GM23338 (cell line): ENCODE data around the gene DNAI2. TPM values are rescaled to one million over a fixed set of nuclear protein-coding genes. Genes with fewer than 3 reads are reported as not detected.
A peak's percentile ranks its signal among the peaks of the same experiment; 100 is the strongest.

Source experiments
- ATAC-seq: fragments of 200-7000 bp; cut with Tn5 transposase; 3 replicates; pipeline ENCODE4 v1.9.1; 2020
- DNase-seq: peaks from one replicate; pipeline ENCODE4 v3.0.0-alpha.2; 2015; ENCODE audit warnings: low spot score
- H2AFZ ChIP-seq: fragments of 200-600 bp; sonication (generic); 2 replicates; pipeline ENCODE4 v1.8.0; 2016; ENCODE audit warnings: antibody characterized with exemption, mild to moderate bottlenecking, moderate library complexity
- H3F3A ChIP-seq: fragments of 200-600 bp; sonication (generic); replicated peaks from 2 replicates; pipeline ENCODE4 v1.8.0; 2017; ENCODE audit warnings: antibody characterized with exemption, mixed run types, low read depth
- H3K27ac ChIP-seq: fragments of 200-600 bp; sonication (generic); 2 replicates; pipeline ENCODE4 v1.6.1; 2016; ENCODE audit warnings: low read depth
- H3K27me3 ChIP-seq: fragments of 200-600 bp; sonication (generic); 2 replicates; pipeline ENCODE4 v1.8.0; 2016; ENCODE audit warnings: mild to moderate bottlenecking, mixed run types, moderate library complexity; ENCODE audit not compliant: insufficient read depth
- H3K36me3 ChIP-seq: fragments of 200-600 bp; sonication (generic); 2 replicates; pipeline ENCODE4 v1.8.0; 2016; ENCODE audit warnings: mild to moderate bottlenecking; ENCODE audit not compliant: insufficient read depth
- H3K4me1 ChIP-seq: fragments of 200-600 bp; sonication (generic); 2 replicates; pipeline ENCODE4 v1.8.0; 2016; ENCODE audit warnings: mild to moderate bottlenecking, moderate library complexity; ENCODE audit not compliant: insufficient read depth
- H3K4me2 ChIP-seq: fragments of 200-600 bp; sonication (generic); 2 replicates; pipeline ENCODE4 v1.7.1; 2017; ENCODE audit warnings: mixed run types
- H3K4me3 ChIP-seq: fragments of 200-600 bp; sonication (generic); 2 replicates; pipeline ENCODE4 v1.6.1; 2016; ENCODE audit warnings: mixed run types
- H3K79me2 ChIP-seq: fragments of 200-600 bp; sonication (generic); replicated peaks from 2 replicates; pipeline ENCODE4 v1.8.0; 2017; ENCODE audit warnings: mild to moderate bottlenecking; ENCODE audit not compliant: insufficient read depth
- H3K9me2 ChIP-seq: fragments of 200-600 bp; sonication (generic); 2 replicates; pipeline ENCODE4 v1.8.0; 2017; ENCODE audit not compliant: insufficient read depth
- H4K20me1 ChIP-seq: fragments of 200-600 bp; sonication (generic); replicated peaks from 2 replicates; pipeline ENCODE4 v1.8.0; 2017; ENCODE audit warnings: mild to moderate bottlenecking; ENCODE audit not compliant: insufficient read depth
- H3K27ac Mint-ChIP-seq: 2 replicates; pipeline ENCODE4 v1.8.0; 2020; ENCODE audit warnings: inconsistent platforms, mild to moderate bottlenecking, moderate library complexity, mixed read lengths
- H3K27me3 Mint-ChIP-seq: 3 replicates; pipeline ENCODE4 v1.8.0; 2022; ENCODE audit warnings: low read depth, mild to moderate bottlenecking, moderate library complexity, mixed read lengths, inconsistent platforms; ENCODE audit not compliant: insufficient read depth, poor library complexity
- H3K36me3 Mint-ChIP-seq: 3 replicates; pipeline ENCODE4 v1.8.0; 2021; ENCODE audit warnings: low read depth, mild to moderate bottlenecking, inconsistent platforms, moderate library complexity, mixed read lengths
- H3K4me1 Mint-ChIP-seq: 3 replicates; pipeline ENCODE4 v1.8.0; 2020; ENCODE audit warnings: mild to moderate bottlenecking, inconsistent platforms, mixed read lengths
- H3K4me3 Mint-ChIP-seq: 3 replicates; pipeline ENCODE4 v1.8.0; 2021; ENCODE audit warnings: moderate library complexity, mild to moderate bottlenecking, inconsistent platforms, mixed read lengths
- H3K9me3 Mint-ChIP-seq: 3 replicates; pipeline ENCODE4 v1.8.0; 2020; ENCODE audit warnings: moderate library complexity, mild to moderate bottlenecking, inconsistent platforms, mixed read lengths
- CREB1 ChIP-seq: fragments of 250-450 bp; sonication (Bioruptor Pico); IDR thresholded peaks from 2 replicates; pipeline ENCODE4 v1.5.0; 2020; ENCODE audit warnings: low read depth, mild to moderate bottlenecking, moderate library complexity
- ETS1 ChIP-seq: IDR thresholded peaks from 2 replicates; pipeline ENCODE4 v1.6.1; 2016; ENCODE audit warnings: antibody characterized with exemption
- EZH2 ChIP-seq: fragments of 200-600 bp; sonication (generic); IDR thresholded peaks from one replicate; pipeline ENCODE4 v1.8.0; 2017; ENCODE audit warnings: antibody characterized with exemption, mild to moderate bottlenecking, low read depth; ENCODE audit not compliant: unreplicated experiment
- EZH2phosphoT487 ChIP-seq: fragments of 200-600 bp; sonication (generic); IDR thresholded peaks from one replicate; pipeline ENCODE4 v1.8.1; 2018; ENCODE audit warnings: antibody characterized with exemption; ENCODE audit not compliant: unreplicated experiment
- JUNB ChIP-seq: IDR thresholded peaks from one replicate; pipeline ENCODE4 v1.6.1; 2016; ENCODE audit warnings: antibody characterized with exemption; ENCODE audit not compliant: unreplicated experiment
- NANOG ChIP-seq: IDR thresholded peaks from 2 replicates; pipeline ENCODE4 v1.6.1; 2016; ENCODE audit warnings: antibody characterized with exemption, borderline replicate concordance
- POLR2AphosphoS5 ChIP-seq: IDR thresholded peaks from 2 replicates; pipeline ENCODE4 v1.6.1; 2016; ENCODE audit warnings: antibody characterized with exemption, low read depth
- REST ChIP-seq: IDR thresholded peaks from one replicate; pipeline ENCODE4 v1.6.1; 2018; ENCODE audit warnings: antibody characterized with exemption; ENCODE audit not compliant: unreplicated experiment
- ZNF331 ChIP-seq: fragments of 250-450 bp; sonication (Bioruptor Pico); IDR thresholded peaks from 2 replicates; pipeline ENCODE4 v1.5.0; 2020; ENCODE audit warnings: low read depth, mild to moderate bottlenecking, moderate library complexity
- polyA plus RNA-seq: library from polyadenylated mRNA; unstranded; fragments of >200 nt; fragmentation: Nextera tagmentation; extraction: Ambion mirVana; gene quantifications from 2 replicates; pipeline ENCODE4 v1.2.1, GENCODE V29; 2016
- total RNA-seq: library from RNA; depleted of rRNA; stranded (reverse); fragments of >200 nt; shearing (Covaris generic); gene quantifications from 2 replicates; pipeline ENCODE4 v1.2.3, GENCODE V29; 2014
- TF ChIP-seq, protein P1 (sequence below): fragments of 250-450 bp; sonication (Bioruptor Pico); IDR thresholded peaks from 2 replicates; pipeline ENCODE4 v1.5.0; 2020; ENCODE audit warnings: mild to moderate bottlenecking, moderate library complexity

Gene DNAI2
- total and polyA plus RNA-seq, 2 experiments from 2014 or later: 0.21 TPM; not detected in 1

DNA sequence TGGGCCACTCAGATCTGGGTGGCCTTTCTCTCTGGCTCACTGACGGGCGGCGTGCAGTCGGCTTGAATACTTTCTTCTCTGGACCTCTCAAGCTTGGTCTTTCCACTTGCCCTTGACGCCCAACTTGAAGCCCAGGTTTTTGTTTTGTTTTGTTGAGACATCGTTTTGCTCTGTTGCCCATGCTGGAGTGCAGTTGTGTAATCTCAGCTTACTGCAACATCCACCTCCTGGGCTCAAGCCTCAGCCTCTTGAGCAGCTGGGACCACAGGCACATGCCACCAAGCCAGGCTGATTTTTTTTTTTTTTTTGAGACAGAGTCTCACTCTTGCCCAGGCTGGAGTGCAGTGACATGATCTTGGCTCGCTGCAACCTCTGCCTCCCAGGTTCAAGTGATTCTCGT is 29.3 kb downstream of the DNAI2 start:
- no peaks in the 10 kb centered on the region for H3F3A ChIP-seq
- H3K4me1 ChIP-seq: no peaks in the 10 kb centered on the region; the same call in 1 of the 2 replicates
- H3K4me3 Mint-ChIP-seq: no peak overlapping the region
- H4K20me1 ChIP-seq: no peaks in the 10 kb centered on the region
- H3K4me1 Mint-ChIP-seq: peaks cover 4% of the 10 kb centered on the region; the same call in 2 of the 3 replicates
- no peaks in the 10 kb centered on the region for H3K9me2 ChIP-seq
- no peak overlapping the region for H3K27ac Mint-ChIP-seq
- no peak for DNase-seq
- no peaks in the 10 kb centered on the region for H3K27me3 ChIP-seq
- H3K4me2 ChIP-seq: no peak overlapping the region
- no peaks in the 10 kb centered on the region for H3K79me2 ChIP-seq
- H3K4me3 ChIP-seq: no peak overlapping the region
- H2AFZ ChIP-seq: no peak overlapping the region
- TF ChIP-seq, protein P1, sequence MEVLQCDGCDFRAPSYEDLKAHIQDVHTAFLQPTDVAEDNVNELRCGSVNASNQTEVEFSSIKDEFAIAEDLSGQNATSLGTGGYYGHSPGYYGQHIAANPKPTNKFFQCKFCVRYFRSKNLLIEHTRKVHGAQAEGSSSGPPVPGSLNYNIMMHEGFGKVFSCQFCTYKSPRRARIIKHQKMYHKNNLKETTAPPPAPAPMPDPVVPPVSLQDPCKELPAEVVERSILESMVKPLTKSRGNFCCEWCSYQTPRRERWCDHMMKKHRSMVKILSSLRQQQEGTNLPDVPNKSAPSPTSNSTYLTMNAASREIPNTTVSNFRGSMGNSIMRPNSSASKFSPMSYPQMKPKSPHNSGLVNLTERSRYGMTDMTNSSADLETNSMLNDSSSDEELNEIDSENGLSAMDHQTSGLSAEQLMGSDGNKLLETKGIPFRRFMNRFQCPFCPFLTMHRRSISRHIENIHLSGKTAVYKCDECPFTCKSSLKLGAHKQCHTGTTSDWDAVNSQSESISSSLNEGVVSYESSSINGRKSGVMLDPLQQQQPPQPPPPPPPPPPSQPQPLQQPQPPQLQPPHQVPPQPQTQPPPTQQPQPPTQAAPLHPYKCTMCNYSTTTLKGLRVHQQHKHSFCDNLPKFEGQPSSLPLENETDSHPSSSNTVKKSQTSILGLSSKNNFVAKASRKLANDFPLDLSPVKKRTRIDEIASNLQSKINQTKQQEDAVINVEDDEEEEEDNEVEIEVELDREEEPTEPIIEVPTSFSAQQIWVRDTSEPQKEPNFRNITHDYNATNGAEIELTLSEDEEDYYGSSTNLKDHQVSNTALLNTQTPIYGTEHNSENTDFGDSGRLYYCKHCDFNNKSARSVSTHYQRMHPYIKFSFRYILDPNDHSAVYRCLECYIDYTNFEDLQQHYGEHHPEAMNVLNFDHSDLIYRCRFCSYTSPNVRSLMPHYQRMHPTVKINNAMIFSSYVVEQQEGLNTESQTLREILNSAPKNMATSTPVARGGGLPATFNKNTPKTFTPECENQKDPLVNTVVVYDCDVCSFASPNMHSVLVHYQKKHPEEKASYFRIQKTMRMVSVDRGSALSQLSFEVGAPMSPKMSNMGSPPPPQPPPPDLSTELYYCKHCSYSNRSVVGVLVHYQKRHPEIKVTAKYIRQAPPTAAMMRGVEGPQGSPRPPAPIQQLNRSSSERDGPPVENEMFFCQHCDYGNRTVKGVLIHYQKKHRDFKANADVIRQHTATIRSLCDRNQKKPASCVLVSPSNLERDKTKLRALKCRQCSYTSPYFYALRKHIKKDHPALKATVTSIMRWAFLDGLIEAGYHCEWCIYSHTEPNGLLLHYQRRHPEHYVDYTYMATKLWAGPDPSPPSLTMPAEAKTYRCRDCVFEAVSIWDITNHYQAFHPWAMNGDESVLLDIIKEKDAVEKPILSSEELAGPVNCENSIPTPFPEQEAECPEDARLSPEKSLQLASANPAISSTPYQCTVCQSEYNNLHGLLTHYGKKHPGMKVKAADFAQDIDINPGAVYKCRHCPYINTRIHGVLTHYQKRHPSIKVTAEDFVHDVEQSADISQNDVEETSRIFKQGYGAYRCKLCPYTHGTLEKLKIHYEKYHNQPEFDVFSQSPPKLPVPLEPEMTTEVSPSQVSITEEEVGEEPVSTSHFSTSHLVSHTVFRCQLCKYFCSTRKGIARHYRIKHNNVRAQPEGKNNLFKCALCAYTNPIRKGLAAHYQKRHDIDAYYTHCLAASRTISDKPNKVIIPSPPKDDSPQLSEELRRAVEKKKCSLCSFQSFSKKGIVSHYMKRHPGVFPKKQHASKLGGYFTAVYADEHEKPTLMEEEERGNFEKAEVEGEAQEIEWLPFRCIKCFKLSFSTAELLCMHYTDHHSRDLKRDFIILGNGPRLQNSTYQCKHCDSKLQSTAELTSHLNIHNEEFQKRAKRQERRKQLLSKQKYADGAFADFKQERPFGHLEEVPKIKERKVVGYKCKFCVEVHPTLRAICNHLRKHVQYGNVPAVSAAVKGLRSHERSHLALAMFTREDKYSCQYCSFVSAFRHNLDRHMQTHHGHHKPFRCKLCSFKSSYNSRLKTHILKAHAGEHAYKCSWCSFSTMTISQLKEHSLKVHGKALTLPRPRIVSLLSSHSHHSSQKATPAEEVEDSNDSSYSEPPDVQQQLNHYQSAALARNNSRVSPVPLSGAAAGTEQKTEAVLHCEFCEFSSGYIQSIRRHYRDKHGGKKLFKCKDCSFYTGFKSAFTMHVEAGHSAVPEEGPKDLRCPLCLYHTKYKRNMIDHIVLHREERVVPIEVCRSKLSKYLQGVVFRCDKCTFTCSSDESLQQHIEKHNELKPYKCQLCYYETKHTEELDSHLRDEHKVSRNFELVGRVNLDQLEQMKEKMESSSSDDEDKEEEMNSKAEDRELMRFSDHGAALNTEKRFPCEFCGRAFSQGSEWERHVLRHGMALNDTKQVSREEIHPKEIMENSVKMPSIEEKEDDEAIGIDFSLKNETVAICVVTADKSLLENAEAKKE (CRISPR knock-in tag): no peak
- TF ChIP-seq EZH2phosphoT487 (no peak), POLR2AphosphoS5 (no peak), CREB1 (no peak)
- H3K36me3 Mint-ChIP-seq: no peaks in the 10 kb centered on the region
- H3K9me3 Mint-ChIP-seq: peaks cover 3% of the 10 kb centered on the region; the same call in 1 of the 3 replicates
- no peak for ATAC-seq
- H3K36me3 ChIP-seq: no peaks in the 10 kb centered on the region
- peaks cover 15% of the 10 kb centered on the region for H3K27me3 Mint-ChIP-seq
- no peak overlapping the region for H3K27ac ChIP-seq

- Histone ChIP-seq H3K4me3 (no peak overlapping the region), H3K27ac (no peak overlapping the region), H3K79me2 (no peaks in the 10 kb centered on the region), H2AFZ (no peak overlapping the region), H3K4me2 (no peak overlapping the region), H3K36me3 (no peaks in the 10 kb centered on the region), H3K4me1 (no peaks in the 10 kb centered on the region; the same call in 1 of the 2 replicates), H3F3A (no peaks in the 10 kb centered on the region), H3K27me3 (no peaks in the 10 kb centered on the region), H3K9me2 (no peaks in the 10 kb centered on the region), H4K20me1 (no peaks in the 10 kb centered on the region)
- Mint-ChIP-seq H3K27ac (no peak overlapping the region), H3K36me3 (no peaks in the 10 kb centered on the region), H3K4me1 (peaks cover 4% of the 10 kb centered on the region; the same call in 2 of the 3 replicates), H3K9me3 (peaks cover 3% of the 10 kb centered on the region; the same call in 1 of the 3 replicates), H3K4me3 (no peak overlapping the region), H3K27me3 (peaks cover 14% of the 10 kb centered on the region)
- 0 out of 3 replicates have a peak, but pooled peaks have one; percentile 15 for ATAC-seq
- DNase-seq: no peak
- TF ChIP-seq JUNB (no peak), ETS1 (no peak), EZH2 (no peak), REST (no peak), ZNF331 (CRISPR knock-in tag) (no peak), EZH2phosphoT487 (no peak), NANOG (no peak), CREB1 (no peak)
Measured at GRCh38 chr17:74304184-74304583, 30.1 kb downstream of the DNAI2 start.
